ENCODE results near the gene RERE. TPM values are rescaled to one million over a fixed set of nuclear protein-coding genes. Genes with fewer than 3 reads are reported as not detected.
"Not testable (repeated sequence)": the region's sequence is repeated elsewhere in the genome, so short reads cannot be mapped to it uniquely, and the experiment has no call there.

RERE gene
- polyA plus RNA-seq, 1 of the 3 experiments (the other 2 are of a cell fraction) = 8.1 TPM

- CTCF ChIA-PET = interaction anchor here (1.0 to 1.5 kb wide), 4 partner anchors 8 to 28 kb away, joined by 4 read pairs; no protein-coding TSS in a partner anchor
- Histone ChIP-seq H2AFZ (ENCODE audit: low read depth) (no peak overlapping the region), H3K9me3 (no peaks in the 10 kb centered on the region), H3K9ac (no peak overlapping the region), H3F3A (replicated peaks; ENCODE audit: insufficient read depth) (peaks cover 28% of the 10 kb centered on the region), H3K4me3 (ENCODE audit: low read depth in 2 of 2, low read length in 1 of 2) (no peak overlapping the region), H3K4me2 (no peak overlapping the region), H3K27ac (ENCODE audit: low read depth in 2 of 2, low read length in 1 of 2) (no peak overlapping the region), H3K9me2 (no peaks in the 10 kb centered on the region), H3K27me3 (ENCODE audit: insufficient read depth) (no peaks in the 10 kb centered on the region), H3K4me1 (ENCODE audit: control insufficient read depth in 1 of 2, insufficient read depth in 2 of 2, low read depth in 1 of 2, low read length in 1 of 2) (peaks cover 3 to 14% of the 10 kb centered on the region in 2 experiments; a peak in 3 of 4 replicates), H4K20me1 (ENCODE audit: insufficient read depth) (peaks cover 26% of the 10 kb centered on the region), H3K36me3 (replicated peaks in 1 of 2; ENCODE audit: control insufficient read depth in 1 of 2, insufficient read depth in 2 of 2, low read length in 1 of 2) (no peaks in the 10 kb centered on the region), H3K79me2 (ENCODE audit: insufficient read depth) (peaks cover 90% of the 10 kb centered on the region)
- WGBS (ENCODE audit: low lambda C conversion rate) = 92% methylated on average over 3 of the region's 3 CpGs
- DNase-seq = no peak
- POLR2A ChIA-PET = no interaction called here
- TF ChIP-seq PBX3 (IDR thresholded peaks at IDR 0.05) (no peak), SIN3A (IDR thresholded peaks at IDR 0.05; ENCODE audit: borderline replicate concordance, low read depth, low read length) (no peak), REST (IDR thresholded peaks at IDR 0.05; ENCODE audit: low read depth, low read length) (no peak), RAD21 (IDR thresholded peaks at IDR 0.05; ENCODE audit: low read length) (no peak), FOXM1 (IDR thresholded peaks at IDR 0.05; ENCODE audit: low read depth) (no peak), MEF2A (IDR thresholded peaks at IDR 0.05; ENCODE audit: borderline replicate concordance, low read depth) (no peak), RFX5 (IDR thresholded peaks at IDR 0.05; ENCODE audit: low read length) (no peak), ZBTB33 (IDR thresholded peaks at IDR 0.05; ENCODE audit: borderline replicate concordance, low read depth) (no peak), CTCF (IDR thresholded peaks at IDR 0.05) (no peak), TCF12 (IDR thresholded peaks at IDR 0.05) (no peak), SMC3 (IDR thresholded peaks at IDR 0.05; ENCODE audit: low read depth, low read length) (no peak), USF2 (IDR thresholded peaks at IDR 0.05; ENCODE audit: borderline replicate concordance, low read depth, low read length) (no peak), MXI1 (IDR thresholded peaks at IDR 0.05; ENCODE audit: low read depth, low read length) (no peak), ELF1 (IDR thresholded peaks at IDR 0.05) (no peak), TAF1 (IDR thresholded peaks at IDR 0.05; ENCODE audit: borderline replicate concordance, low read depth, low read length) (no peak), RXRA (IDR thresholded peaks at IDR 0.05; ENCODE audit: borderline replicate concordance, low read depth) (no peak), NRF1 (IDR thresholded peaks at IDR 0.05; ENCODE audit: low read depth, low read length) (no peak)
These were observed 119.3 kb downstream of the RERE start for GRCh38 chr1:8698012-8698630.

- H3F3A ChIP-seq (replicated peaks; ENCODE audit: insufficient read depth); H3K4me3 ChIP-seq (ENCODE audit: low read depth in 2 of 2, low read length in 1 of 2); H3K36me3 ChIP-seq (replicated peaks in 1 of 2; ENCODE audit: control insufficient read depth in 1 of 2, insufficient read depth in 2 of 2, low read length in 1 of 2); H2AFZ ChIP-seq (ENCODE audit: low read depth); H3K4me2 ChIP-seq; H3K27me3 ChIP-seq (ENCODE audit: insufficient read depth); H3K9me3 ChIP-seq; H3K4me1 ChIP-seq (ENCODE audit: control insufficient read depth in 1 of 2, insufficient read depth in 2 of 2, low read depth in 1 of 2, low read length in 1 of 2); H3K9ac ChIP-seq; DNase-seq; H3K27ac ChIP-seq (ENCODE audit: low read depth in 2 of 2, low read length in 1 of 2); H3K9me2 ChIP-seq: not testable (repeated sequence)
- POLR2A ChIA-PET = interaction anchor here (0.6 kb wide), 1 partner anchor 13 kb away, joined by 4 read pairs; no protein-coding TSS in a partner anchor
- Histone ChIP-seq H4K20me1 (ENCODE audit: insufficient read depth) (peaks cover 21% of the 10 kb centered on the region), H3K79me2 (ENCODE audit: insufficient read depth) (peaks cover 91% of the 10 kb centered on the region)
- CTCF ChIA-PET = interaction anchor here (1.5 to 1.8 kb wide), 2 partner anchors 11 to 153 kb away, joined by 4 to 5 read pairs; no protein-coding TSS in a partner anchor
- WGBS (ENCODE audit: low lambda C conversion rate) = 95% methylated on average over 4 of the region's 4 CpGs
These were observed 122.0 kb downstream of the RERE start for GRCh38 chr1:8695442-8695841.

Data from SK-N-SH (cell line).